ENCODE results near the gene OR2AT4. TPM values are rescaled to one million over a fixed set of nuclear protein-coding genes. Genes with fewer than 3 reads are reported as not detected.

OR2AT4 gene
- total RNA-seq, 1 donor from 2014 or later: not detected

GRCh38 chr11:75079546-75079945 is 17.1 kb downstream of the OR2AT4 start:
- intact Hi-C loops (cut with DNase I): no loop called here
- H3K27me3 ChIP-seq: peaks cover 14% of the 10 kb centered on the region
- H3K36me3 ChIP-seq: no peaks in the 10 kb centered on the region
- TF ChIP-seq CTCF (IDR thresholded peaks at IDR 0.05): no peak
- H3K4me1 ChIP-seq: no peaks in the 10 kb centered on the region
- H3K27ac ChIP-seq: no peak overlapping the region
- no peaks in the 10 kb centered on the region for H3K9me3 ChIP-seq
- no peak for ATAC-seq
- H3K4me3 ChIP-seq: no peak overlapping the region
- no peak for DNase-seq

GRCh38 chr11:75078233-75078632 is 18.4 kb downstream of the OR2AT4 start:
- no peak for DNase-seq
- Histone ChIP-seq H3K27ac (no peak overlapping the region), H3K4me1 (no peaks in the 10 kb centered on the region), H3K27me3 (peaks cover 13% of the 10 kb centered on the region), H3K4me3 (no peak overlapping the region), H3K9me3 (no peaks in the 10 kb centered on the region), H3K36me3 (no peaks in the 10 kb centered on the region)
- ATAC-seq: no peak
- no peak for TF ChIP-seq CTCF (IDR thresholded peaks at IDR 0.05)
- intact Hi-C loops (cut with DNase I): no loop called here

- ATAC-seq (no peak), DNase-seq (no peak)
- H3K4me3 ChIP-seq: no peak overlapping the region
- H3K36me3 ChIP-seq: no peaks in the 10 kb centered on the region
- no peak overlapping the region for H3K27ac ChIP-seq
- no peaks in the 10 kb centered on the region for H3K9me3 ChIP-seq
- intact Hi-C loops (cut with DNase I): no loop called here
- H3K27me3 ChIP-seq: peaks cover 6% of the 10 kb centered on the region
- H3K4me1 ChIP-seq: no peaks in the 10 kb centered on the region
- TF ChIP-seq CTCF (IDR thresholded peaks at IDR 0.05): no peak
These were observed 19.4 kb downstream of the OR2AT4 start for GRCh38 chr11:75077316-75077715.

GRCh38 chr11:75076671-75077070 is 20.0 kb downstream of the OR2AT4 start:
- no peak overlapping the region for H3K27ac ChIP-seq
- H3K4me1 ChIP-seq: no peaks in the 10 kb centered on the region
- H3K36me3 ChIP-seq: no peaks in the 10 kb centered on the region
- H3K27me3 ChIP-seq: peaks cover under 1% of the 10 kb centered on the region
- H3K9me3 ChIP-seq: no peaks in the 10 kb centered on the region
- intact Hi-C loops (cut with DNase I): no loop called here
- ATAC-seq: no peak
- DNase-seq: no peak
- no peak overlapping the region for H3K4me3 ChIP-seq
- no peak for TF ChIP-seq CTCF (IDR thresholded peaks at IDR 0.05)

- TF ChIP-seq CTCF (IDR thresholded peaks at IDR 0.05): no peak
- intact Hi-C loops (cut with DNase I): no loop called here
- H3K27ac ChIP-seq: no peak overlapping the region
- DNase-seq (no peak), ATAC-seq (no peak)
- H3K36me3 ChIP-seq: no peaks in the 10 kb centered on the region
- H3K27me3 ChIP-seq: peaks cover 5% of the 10 kb centered on the region
- H3K4me1 ChIP-seq: no peaks in the 10 kb centered on the region
- H3K4me3 ChIP-seq: no peak overlapping the region
- no peaks in the 10 kb centered on the region for H3K9me3 ChIP-seq
These were observed 23.1 kb downstream of the OR2AT4 start for GRCh38 chr11:75073459-75074190.

GRCh38 chr11:75072582-75072981 is 24.1 kb downstream of the OR2AT4 start:
- ATAC-seq: no peak

More at GRCh38 chr11:75072582-75072981, 24.1 kb downstream of the OR2AT4 start:
- Histone ChIP-seq H3K4me1 (no peaks in the 10 kb centered on the region), H3K36me3 (no peaks in the 10 kb centered on the region), H3K9me3 (no peaks in the 10 kb centered on the region), H3K4me3 (no peak overlapping the region), H3K27ac (no peak overlapping the region), H3K27me3 (peaks cover 13% of the 10 kb centered on the region)
- TF ChIP-seq CTCF (IDR thresholded peaks at IDR 0.05): no peak
- intact Hi-C loops (cut with DNase I): no loop called here
- DNase-seq: no peak
